ENCODE measurements around the gene ETV1. TPM values are rescaled to one million over a fixed set of nuclear protein-coding genes. Genes with fewer than 3 reads are reported as not detected.

Gene ETV1
- polyA plus RNA-seq, 1 donor from 2014 or later: 1.5 TPM

- no peak overlapping the region for H3K4me2 ChIP-seq (ENCODE audit: low read length)
- no peaks in the 10 kb centered on the region for H3K36me3 ChIP-seq (ENCODE audit: insufficient read depth, low read length)
- no peak for TF ChIP-seq EZH2 (IDR thresholded peaks at IDR 0.05; ENCODE audit: borderline replicate concordance, insufficient read depth, low read length, poor library complexity, severe bottlenecking)
- no peak for TF ChIP-seq EP300 (conservative IDR thresholded peaks at IDR 0.05; ENCODE audit: poor library complexity, severe bottlenecking)
- H3K9me2 ChIP-seq (ENCODE audit: insufficient read depth, low read length): no peaks in the 10 kb centered on the region
- H4K20me1 ChIP-seq (ENCODE audit: insufficient read depth): no peaks in the 10 kb centered on the region
- no peak overlapping the region for H3K9ac ChIP-seq (ENCODE audit: low read length)
- no peaks in the 10 kb centered on the region for H3F3A ChIP-seq (ENCODE audit: insufficient read depth, low read length, poor library complexity, severe bottlenecking)
- H3K9me3 ChIP-seq (ENCODE audit: low read length): no peaks in the 10 kb centered on the region
- H3K79me2 ChIP-seq (replicated peaks; ENCODE audit: insufficient read depth, low read length): no peaks in the 10 kb centered on the region
- H3K27me3 ChIP-seq (ENCODE audit: insufficient read depth, low read depth, low read length): no peaks in the 10 kb centered on the region
- H2AFZ ChIP-seq (ENCODE audit: low read depth, low read length): no peak overlapping the region
- no peak overlapping the region for H3K4me3 ChIP-seq (ENCODE audit: low read length)
- no peak overlapping the region for H3K27ac ChIP-seq (ENCODE audit: low read length)
Measured at GRCh38 chr7:13949939-13950338, 39.5 kb downstream of the ETV1 start.

GRCh38 chr7:13949445-13949844, 40.0 kb downstream of the ETV1 start:
- no peaks in the 10 kb centered on the region for H4K20me1 ChIP-seq (ENCODE audit: insufficient read depth)
- no peak overlapping the region for H3K27ac ChIP-seq (ENCODE audit: low read length)
- no peaks in the 10 kb centered on the region for H3F3A ChIP-seq (ENCODE audit: insufficient read depth, low read length, poor library complexity, severe bottlenecking)
- no peaks in the 10 kb centered on the region for H3K79me2 ChIP-seq (replicated peaks; ENCODE audit: insufficient read depth, low read length)
- H2AFZ ChIP-seq (ENCODE audit: low read depth, low read length): no peak overlapping the region
- no peak overlapping the region for H3K9ac ChIP-seq (ENCODE audit: low read length)
- no peaks in the 10 kb centered on the region for H3K9me3 ChIP-seq (ENCODE audit: low read length)
- H3K36me3 ChIP-seq (ENCODE audit: insufficient read depth, low read length): no peaks in the 10 kb centered on the region
- no peaks in the 10 kb centered on the region for H3K9me2 ChIP-seq (ENCODE audit: insufficient read depth, low read length)
- no peaks in the 10 kb centered on the region for H3K27me3 ChIP-seq (ENCODE audit: insufficient read depth, low read depth, low read length)
- no peak for TF ChIP-seq RAD21 (conservative IDR thresholded peaks at IDR 0.05)
- TF ChIP-seq POLR2AphosphoS5 (IDR thresholded peaks at IDR 0.05): peak; percentile 31
- no peak for TF ChIP-seq REST (IDR thresholded peaks at IDR 0.05; ENCODE audit: borderline replicate concordance)
- no peak for TF ChIP-seq EZH2 (IDR thresholded peaks at IDR 0.05; ENCODE audit: borderline replicate concordance, insufficient read depth, low read length, poor library complexity, severe bottlenecking)
- TF ChIP-seq EP300 (conservative IDR thresholded peaks at IDR 0.05; ENCODE audit: poor library complexity, severe bottlenecking): no peak
- no peak for TF ChIP-seq CTCF (IDR thresholded peaks at IDR 0.05; ENCODE audit: poor library complexity, severe bottlenecking)
- H3K4me3 ChIP-seq (ENCODE audit: low read length): no peak overlapping the region
- H3K4me2 ChIP-seq (ENCODE audit: low read length): no peak overlapping the region

GRCh38 chr7:13948019-13948801, 41.3 kb downstream of the ETV1 start:
- Histone ChIP-seq H3K27ac (ENCODE audit: low read length) (no peak overlapping the region), H3F3A (ENCODE audit: insufficient read depth, low read length, poor library complexity, severe bottlenecking) (no peaks in the 10 kb centered on the region), H3K9me3 (ENCODE audit: low read length) (no peaks in the 10 kb centered on the region), H4K20me1 (ENCODE audit: insufficient read depth) (no peaks in the 10 kb centered on the region), H3K27me3 (ENCODE audit: insufficient read depth, low read depth, low read length) (no peaks in the 10 kb centered on the region), H3K9me2 (ENCODE audit: insufficient read depth, low read length) (no peaks in the 10 kb centered on the region), H3K4me3 (ENCODE audit: low read length) (no peak overlapping the region), H3K36me3 (ENCODE audit: insufficient read depth, low read length) (no peaks in the 10 kb centered on the region), H3K79me2 (replicated peaks; ENCODE audit: insufficient read depth, low read length) (no peaks in the 10 kb centered on the region), H3K9ac (ENCODE audit: low read length) (no peak overlapping the region), H2AFZ (ENCODE audit: low read depth, low read length) (no peak overlapping the region), H3K4me2 (ENCODE audit: low read length) (no peak overlapping the region)
- no peak for TF ChIP-seq TAF1 (IDR thresholded peaks at IDR 0.05; ENCODE audit: low read depth)
- TF ChIP-seq MXI1 (conservative IDR thresholded peaks at IDR 0.05; ENCODE audit: poor library complexity, severe bottlenecking): no peak
- TF ChIP-seq SMC3 (conservative IDR thresholded peaks at IDR 0.05; ENCODE audit: poor library complexity): no peak
- TF ChIP-seq EZH2 (IDR thresholded peaks at IDR 0.05; ENCODE audit: borderline replicate concordance, insufficient read depth, low read length, poor library complexity, severe bottlenecking): no peak
- no peak for TF ChIP-seq CTCF (IDR thresholded peaks at IDR 0.05; ENCODE audit: poor library complexity, severe bottlenecking)
- no peak for TF ChIP-seq RAD21 (conservative IDR thresholded peaks at IDR 0.05)
- no peak for TF ChIP-seq REST (IDR thresholded peaks at IDR 0.05; ENCODE audit: borderline replicate concordance)
- TF ChIP-seq EP300 (conservative IDR thresholded peaks at IDR 0.05; ENCODE audit: poor library complexity, severe bottlenecking): no peak
- no peak for TF ChIP-seq POLR2AphosphoS5 (IDR thresholded peaks at IDR 0.05)

Data from neural cell (in vitro differentiated cells).